HUES6 (cell line): ENCODE results near the gene FHDC1.

Experiments used
- H3K27ac ChIP-seq: 2 replicates; pipeline ENCODE4 v1.7.0; 2013; ENCODE audit warnings: low read depth, mild to moderate bottlenecking, low read length, inconsistent platforms
- H3K27me3 ChIP-seq: 2 replicates; pipeline ENCODE4 v1.6.1; 2013; ENCODE audit warnings: low read length; ENCODE audit not compliant: control insufficient read depth, insufficient read depth
- H3K36me3 ChIP-seq: 2 replicates; pipeline ENCODE4 v1.6.1; 2013; ENCODE audit warnings: low read length; ENCODE audit not compliant: control insufficient read depth, insufficient read depth
- H3K4me1 ChIP-seq: 2 replicates; pipeline ENCODE4 v1.6.1; 2013; ENCODE audit warnings: low read length; ENCODE audit not compliant: control insufficient read depth, insufficient read depth
- H3K4me3 ChIP-seq: 2 replicates; pipeline ENCODE4 v1.5.1; 2013; ENCODE audit warnings: low read depth, low read length
- H3K9ac ChIP-seq: one replicate; pipeline ENCODE4 v1.6.1; 2013; ENCODE audit warnings: mild to moderate bottlenecking, low read length
- H3K9me3 ChIP-seq: 2 replicates; pipeline ENCODE4 v1.6.1; 2013; ENCODE audit warnings: low read depth, low read length; ENCODE audit not compliant: control insufficient read depth, insufficient read depth

The FHDC1 gene

DNA sequence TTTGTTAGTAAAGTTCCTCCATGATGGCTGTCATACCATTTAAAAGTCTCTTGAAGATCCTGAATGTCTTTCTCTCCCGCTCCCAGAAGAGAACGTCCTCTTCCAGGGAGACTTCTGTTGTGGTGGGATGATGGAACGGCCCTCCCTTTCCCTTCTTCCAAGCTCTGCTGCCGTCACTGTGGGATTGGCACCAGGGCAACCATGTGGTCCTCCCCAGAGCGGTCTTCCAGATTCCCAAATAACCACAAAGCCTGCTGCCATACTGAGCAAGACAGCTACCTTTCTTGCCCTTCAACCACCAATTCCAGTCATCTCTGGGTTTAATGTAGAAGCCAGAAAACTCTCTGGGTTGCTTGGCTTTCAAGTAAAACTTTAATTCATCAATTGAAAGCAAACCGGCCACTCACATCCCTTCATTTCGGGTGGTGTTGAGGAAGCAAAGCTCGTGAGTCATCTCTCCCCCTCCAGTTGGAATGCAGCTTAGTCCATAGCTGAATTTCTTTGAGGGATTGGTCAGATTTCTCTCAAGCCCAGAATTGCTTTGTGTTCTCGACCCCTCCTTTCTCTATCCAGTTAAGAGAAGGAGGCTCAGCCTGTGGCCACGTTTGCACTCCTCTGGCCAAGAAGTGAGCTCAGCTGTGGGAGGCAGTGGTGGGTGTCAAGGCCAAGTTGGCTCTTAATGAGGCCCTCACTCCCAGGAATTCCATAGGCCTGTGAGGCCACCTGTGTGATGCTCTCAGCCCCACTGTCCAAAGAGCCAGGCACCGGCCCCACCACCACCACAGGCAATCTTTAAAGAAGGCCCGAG is 36.9 kb downstream of the FHDC1 start:
- Histone ChIP-seq H3K9ac (no peak overlapping the region), H3K9me3 (no peaks in the 10 kb centered on the region), H3K36me3 (peaks cover 74% of the 10 kb centered on the region), H3K4me1 (no peaks in the 10 kb centered on the region), H3K27me3 (no peaks in the 10 kb centered on the region), H3K27ac (no peak overlapping the region), H3K4me3 (no peak overlapping the region)

DNA sequence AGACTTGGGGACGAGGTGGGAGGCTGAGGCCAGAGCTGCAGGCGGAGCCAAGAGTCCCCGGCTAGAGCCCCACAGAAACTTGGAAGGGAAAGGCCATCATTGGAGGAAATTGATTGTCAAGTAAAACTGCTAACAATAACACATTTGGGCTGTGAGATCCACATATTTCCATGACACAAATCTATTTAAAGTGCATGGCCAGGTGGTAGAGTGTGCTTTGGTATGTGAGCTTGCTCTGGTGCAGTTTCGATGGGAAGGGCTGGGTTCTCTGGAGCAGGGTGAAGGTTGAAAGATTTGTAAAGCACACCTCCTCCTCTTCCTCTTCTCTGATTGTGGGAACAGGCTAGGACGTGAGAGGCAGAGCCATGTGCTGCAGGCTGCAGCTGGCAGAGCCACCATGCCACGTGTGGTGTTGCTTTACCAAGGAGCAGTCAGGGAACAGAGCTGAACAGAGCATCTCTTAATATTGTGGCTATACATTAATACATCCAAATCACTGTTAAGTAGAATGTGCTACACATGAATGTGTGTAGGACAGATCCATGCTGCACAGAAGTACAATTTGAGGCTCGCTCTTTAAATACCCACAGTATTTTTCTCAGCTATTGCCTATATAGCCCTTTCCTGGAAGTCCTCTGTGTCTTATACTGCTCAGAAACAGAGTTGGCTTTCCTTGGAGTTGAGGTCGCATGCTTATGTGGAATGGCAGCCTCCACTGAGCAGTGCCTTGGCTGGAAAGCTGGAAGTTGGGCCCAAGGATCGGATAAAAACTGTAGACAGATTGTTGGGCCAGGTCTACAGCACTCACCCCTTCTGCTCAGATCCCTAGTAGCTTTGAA is 37.7 kb downstream of the FHDC1 start:
- no peak overlapping the region for H3K4me3 ChIP-seq
- no peaks in the 10 kb centered on the region for H3K4me1 ChIP-seq
- peaks cover 66% of the 10 kb centered on the region for H3K36me3 ChIP-seq
- no peak overlapping the region for H3K27ac ChIP-seq
- no peaks in the 10 kb centered on the region for H3K9me3 ChIP-seq
- no peaks in the 10 kb centered on the region for H3K27me3 ChIP-seq
- no peak overlapping the region for H3K9ac ChIP-seq

DNA sequence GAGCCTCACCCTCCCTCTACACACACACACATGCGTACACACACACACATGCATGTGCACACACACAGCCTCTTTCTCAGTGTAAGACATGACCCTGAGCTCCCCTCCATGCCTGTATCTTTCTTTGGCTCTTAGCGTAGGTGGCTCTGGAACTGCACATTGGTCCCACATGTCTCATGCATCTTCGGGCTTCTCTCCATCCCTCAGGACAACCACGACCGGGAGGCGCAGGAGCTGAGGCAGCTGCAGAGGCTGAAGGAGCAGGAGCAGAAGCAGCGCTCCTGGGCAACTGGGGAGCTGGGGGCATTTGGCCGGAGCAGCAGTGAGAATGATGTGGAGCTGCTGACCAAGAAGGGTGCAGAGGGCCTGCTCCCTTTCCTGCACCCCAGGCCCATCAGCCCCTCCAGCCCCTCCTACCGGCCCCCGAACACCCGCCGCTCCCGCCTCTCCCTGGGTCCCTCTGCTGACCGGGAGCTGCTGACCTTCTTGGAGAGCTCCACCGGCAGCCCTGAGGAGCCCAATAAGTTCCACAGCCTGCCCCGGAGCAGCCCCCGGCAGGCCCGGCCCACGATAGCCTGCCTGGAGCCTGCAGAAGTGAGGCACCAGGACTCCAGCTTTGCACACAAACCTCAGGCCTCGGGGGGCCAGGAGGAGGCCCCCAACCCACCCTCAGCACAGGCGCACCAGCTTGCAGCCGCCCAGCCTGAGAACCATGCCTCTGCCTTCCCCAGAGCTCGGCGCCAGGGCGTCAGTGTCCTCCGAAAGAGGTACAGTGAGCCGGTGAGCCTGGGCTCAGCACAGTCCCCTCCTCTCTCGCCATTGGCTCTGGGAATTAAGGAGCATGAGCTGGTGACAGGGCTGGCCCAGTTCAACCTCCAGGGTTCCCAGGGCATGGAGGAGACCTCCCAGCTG is 38.6 kb downstream of the FHDC1 start:
- H3K9ac ChIP-seq = no peak overlapping the region
- H3K27ac ChIP-seq = no peak overlapping the region
- no peak overlapping the region for H3K4me3 ChIP-seq
- no peaks in the 10 kb centered on the region for H3K27me3 ChIP-seq
- no peaks in the 10 kb centered on the region for H3K4me1 ChIP-seq
- H3K36me3 ChIP-seq = peaks cover 57% of the 10 kb centered on the region
- no peaks in the 10 kb centered on the region for H3K9me3 ChIP-seq

DNA sequence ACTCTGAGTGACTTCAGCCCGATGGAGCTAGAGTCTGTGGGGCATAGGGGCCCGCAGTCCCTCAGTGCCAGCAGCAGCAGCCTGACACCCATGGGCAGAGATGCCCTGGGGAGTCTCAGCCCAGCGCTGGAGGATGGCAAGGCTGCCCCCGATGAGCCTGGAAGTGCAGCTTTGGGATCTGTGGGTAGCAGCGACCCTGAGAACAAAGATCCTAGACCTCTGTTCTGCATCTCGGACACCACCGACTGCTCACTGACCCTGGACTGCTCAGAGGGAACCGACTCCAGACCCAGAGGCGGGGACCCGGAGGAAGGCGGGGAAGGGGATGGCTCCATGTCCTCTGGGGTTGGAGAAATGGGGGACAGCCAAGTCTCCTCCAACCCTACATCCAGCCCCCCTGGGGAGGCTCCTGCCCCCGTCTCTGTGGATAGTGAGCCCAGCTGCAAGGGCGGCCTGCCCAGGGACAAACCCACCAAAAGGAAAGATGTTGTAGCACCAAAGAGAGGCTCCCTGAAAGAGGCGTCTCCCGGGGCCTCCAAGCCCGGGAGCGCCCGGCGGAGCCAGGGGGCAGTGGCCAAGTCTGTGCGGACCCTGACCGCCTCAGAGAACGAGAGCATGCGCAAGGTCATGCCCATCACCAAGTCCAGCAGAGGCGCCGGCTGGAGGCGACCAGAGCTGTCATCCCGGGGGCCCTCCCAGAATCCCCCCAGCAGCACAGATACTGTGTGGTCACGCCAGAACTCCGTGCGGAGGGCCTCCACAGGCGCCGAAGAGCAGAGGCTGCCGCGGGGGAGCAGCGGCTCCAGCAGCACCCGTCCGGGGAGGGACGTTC is 39.5 kb downstream of the FHDC1 start:
- Histone ChIP-seq H3K27ac (no peak overlapping the region), H3K4me3 (no peak overlapping the region), H3K9ac (no peak overlapping the region), H3K27me3 (no peaks in the 10 kb centered on the region), H3K9me3 (no peaks in the 10 kb centered on the region), H3K4me1 (no peaks in the 10 kb centered on the region), H3K36me3 (peaks cover 50% of the 10 kb centered on the region)

DNA sequence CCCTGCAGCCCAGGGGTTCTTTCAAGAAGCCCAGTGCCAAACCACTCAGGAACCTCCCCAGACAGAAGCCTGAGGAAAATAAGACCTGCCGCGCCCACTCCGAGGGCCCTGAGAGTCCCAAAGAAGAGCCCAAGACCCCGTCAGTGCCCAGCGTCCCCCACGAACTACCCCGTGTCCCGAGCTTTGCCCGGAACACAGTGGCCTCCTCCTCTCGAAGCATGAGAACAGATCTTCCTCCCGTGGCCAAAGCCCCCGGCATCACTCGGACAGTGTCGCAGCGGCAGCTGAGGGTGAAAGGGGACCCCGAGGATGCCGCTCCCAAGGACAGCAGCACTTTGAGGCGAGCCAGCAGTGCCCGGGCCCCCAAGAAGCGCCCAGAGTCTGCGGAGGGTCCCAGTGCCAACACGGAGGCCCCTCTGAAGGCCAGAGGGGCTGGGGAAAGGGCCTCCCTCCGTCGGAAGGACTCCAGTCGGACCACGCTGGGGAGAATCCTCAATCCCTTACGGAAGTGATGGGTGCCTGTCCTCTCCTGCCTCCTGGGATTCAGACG is 40.2 kb downstream of the FHDC1 start:
- Histone ChIP-seq H3K9me3 (no peaks in the 10 kb centered on the region), H3K9ac (no peak overlapping the region), H3K36me3 (peaks cover 43% of the 10 kb centered on the region), H3K4me1 (no peaks in the 10 kb centered on the region), H3K27me3 (no peaks in the 10 kb centered on the region), H3K27ac (no peak overlapping the region), H3K4me3 (no peak overlapping the region)

DNA sequence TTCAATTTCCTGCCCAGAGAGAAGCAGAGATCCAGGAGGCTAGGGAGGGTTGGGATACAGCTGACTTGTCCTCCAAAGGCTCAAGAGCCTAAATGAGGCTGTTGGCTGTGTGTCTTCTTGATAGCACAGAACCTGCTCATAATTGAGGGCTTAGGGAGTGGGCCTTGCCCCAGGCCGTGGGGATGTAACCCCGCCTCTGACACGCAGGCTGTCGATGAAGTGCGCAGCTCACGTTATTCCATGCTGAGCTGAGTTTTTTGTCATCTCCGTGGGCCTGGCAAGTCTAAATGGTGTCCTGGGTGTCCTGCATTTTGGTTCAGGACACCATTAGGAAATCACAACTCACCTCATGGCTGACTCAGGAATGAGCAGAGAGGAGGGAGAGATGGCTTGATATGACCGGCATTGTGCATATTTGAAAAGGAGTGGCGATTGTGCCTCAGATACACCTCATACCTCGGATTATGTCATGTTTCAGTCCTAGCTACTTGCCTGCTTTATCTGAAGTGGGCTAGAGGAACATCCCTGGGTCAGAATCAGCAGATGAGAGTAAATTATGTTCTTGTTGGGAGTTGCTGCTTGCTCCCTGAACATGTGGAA is 43.7 kb downstream of the FHDC1 start:
- Histone ChIP-seq H3K4me3 (no peak overlapping the region), H3K4me1 (no peaks in the 10 kb centered on the region), H3K27ac (no peak overlapping the region), H3K36me3 (peaks cover 11% of the 10 kb centered on the region), H3K27me3 (no peaks in the 10 kb centered on the region), H3K9me3 (no peaks in the 10 kb centered on the region), H3K9ac (no peak overlapping the region)

DNA sequence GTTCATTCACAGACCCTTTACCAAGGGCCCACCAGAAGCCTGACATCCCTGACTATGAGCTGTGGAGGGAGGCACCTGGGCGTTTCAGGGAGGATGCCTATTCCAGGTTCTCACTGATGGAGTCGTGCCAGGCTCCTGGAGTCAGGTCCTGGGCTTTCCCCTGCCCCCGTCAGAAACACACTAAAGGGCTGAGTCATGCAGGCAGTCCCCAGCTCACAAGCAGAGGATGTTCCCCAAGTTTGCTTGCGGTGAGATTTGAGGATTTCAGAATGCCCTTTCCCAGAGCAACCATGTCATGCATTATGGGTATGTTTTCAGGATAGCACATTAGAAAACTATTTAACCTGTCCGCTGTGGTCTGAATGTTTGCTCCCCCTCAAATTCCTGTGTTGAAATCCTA is 45.2 kb downstream of the FHDC1 start:
- H3K9ac ChIP-seq = no peak overlapping the region
- H3K9me3 ChIP-seq = no peaks in the 10 kb centered on the region
- no peak overlapping the region for H3K27ac ChIP-seq
- H3K4me3 ChIP-seq = no peak overlapping the region
- H3K36me3 ChIP-seq = peaks cover 3% of the 10 kb centered on the region; the same call in 1 of the 2 replicates
- no peaks in the 10 kb centered on the region for H3K4me1 ChIP-seq
- H3K27me3 ChIP-seq = no peaks in the 10 kb centered on the region

DNA sequence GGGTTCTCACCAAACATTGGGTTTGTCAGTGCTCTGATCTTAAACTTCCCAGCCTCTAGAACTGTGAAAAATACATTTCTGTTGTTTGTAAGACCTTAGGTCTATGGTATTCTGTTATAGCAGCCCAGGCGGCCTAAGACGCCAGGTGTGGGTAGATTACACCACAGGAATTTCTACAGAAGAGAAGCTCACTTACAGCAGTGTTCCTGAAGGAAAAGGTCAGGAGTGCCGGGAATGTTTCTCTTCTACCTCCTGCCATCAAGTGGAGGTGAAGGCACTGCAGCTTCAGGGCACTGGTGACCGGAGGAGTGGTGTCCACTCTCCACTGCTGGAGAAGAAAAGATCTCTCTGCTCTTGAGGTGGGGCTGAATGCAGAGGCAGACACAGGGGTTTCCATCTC is 45.7 kb downstream of the FHDC1 start:
- H3K4me3 ChIP-seq = no peak overlapping the region
- H3K9me3 ChIP-seq = no peaks in the 10 kb centered on the region
- no peaks in the 10 kb centered on the region for H3K36me3 ChIP-seq
- H3K27me3 ChIP-seq = no peaks in the 10 kb centered on the region
- no peak overlapping the region for H3K9ac ChIP-seq
- H3K4me1 ChIP-seq = no peaks in the 10 kb centered on the region
- no peak overlapping the region for H3K27ac ChIP-seq

DNA sequence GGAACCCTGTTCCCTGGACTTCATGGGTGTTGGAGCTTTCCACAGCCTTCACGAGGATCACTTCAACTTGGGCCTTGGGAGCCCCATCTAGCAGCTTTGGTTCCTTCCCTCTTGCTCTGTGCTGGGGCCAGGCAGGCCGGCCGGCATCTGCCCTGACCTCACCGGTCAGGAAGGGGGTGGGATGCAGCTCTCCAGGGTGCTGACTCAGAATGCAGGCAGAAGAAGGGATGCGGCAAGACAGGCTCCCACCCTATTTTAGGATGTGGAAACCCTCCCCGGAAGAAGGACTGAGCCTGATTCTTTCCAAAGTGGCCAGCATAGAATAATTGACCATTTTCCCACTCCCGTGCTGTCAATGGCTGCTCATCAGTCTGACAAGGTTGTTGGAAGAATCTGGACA is 47.1 kb downstream of the FHDC1 start:
- H3K36me3 ChIP-seq = no peaks in the 10 kb centered on the region
- no peaks in the 10 kb centered on the region for H3K4me1 ChIP-seq
- H3K27me3 ChIP-seq = no peaks in the 10 kb centered on the region
- H3K27ac ChIP-seq = no peak overlapping the region
- H3K9me3 ChIP-seq = no peaks in the 10 kb centered on the region
- H3K4me3 ChIP-seq = no peak overlapping the region
- H3K9ac ChIP-seq = no peak overlapping the region
